ENCODE results near the gene NEK6.
A peak's percentile ranks its signal among the peaks of the same experiment; 100 is the strongest.

Gene NEK6

GRCh38 chr9:124394167-124394566 lies 136.4 kb downstream of the NEK6 start:
- Mint-ChIP-seq H3K36me3 (peaks cover 18 to 32% of the 10 kb centered on the region in 2 donors), H3K27ac (peak overlapping the region; percentile 71), H3K9me3 (no peaks in the 10 kb centered on the region), H3K27me3 (no peaks in the 10 kb centered on the region), H3K4me1 (peaks cover 23 to 31% of the 10 kb centered on the region in 2 donors), H3K4me3 (no peak overlapping the region)
- DNase-seq (no peak), ATAC-seq (replicated peaks) (peak; percentile 43 to 54)

GRCh38 chr9:124394596-124394995 lies 136.8 kb downstream of the NEK6 start:
- no peaks in the 10 kb centered on the region for H3K27me3 Mint-ChIP-seq
- no peak for DNase-seq
- H3K4me1 Mint-ChIP-seq = peaks cover 21 to 31% of the 10 kb centered on the region in 2 donors
- no peak overlapping the region for H3K4me3 Mint-ChIP-seq
- H3K27ac Mint-ChIP-seq = no peak overlapping the region
- peaks cover 19 to 37% of the 10 kb centered on the region in 2 donors for H3K36me3 Mint-ChIP-seq
- H3K9me3 Mint-ChIP-seq = no peaks in the 10 kb centered on the region
- no peak for ATAC-seq (replicated peaks)

GRCh38 chr9:124395826-124396225 lies 138.1 kb downstream of the NEK6 start:
- Mint-ChIP-seq H3K4me1 (peaks cover 17 to 25% of the 10 kb centered on the region in 2 donors), H3K9me3 (no peaks in the 10 kb centered on the region), H3K4me3 (no peak overlapping the region), H3K27me3 (no peaks in the 10 kb centered on the region), H3K36me3 (peaks cover 19 to 48% of the 10 kb centered on the region in 2 donors), H3K27ac (no peak overlapping the region)
- no peak for DNase-seq
- no peak for ATAC-seq (replicated peaks)

- Mint-ChIP-seq H3K9me3 (no peaks in the 10 kb centered on the region), H3K4me3 (no peak overlapping the region), H3K27me3 (no peaks in the 10 kb centered on the region), H3K36me3 (peaks cover 29 to 45% of the 10 kb centered on the region in 2 donors), H3K27ac (peak overlapping the region; percentile 1), H3K4me1 (peaks cover 15 to 16% of the 10 kb centered on the region in 2 donors)
- no peak for DNase-seq
- ATAC-seq (replicated peaks) = no peak
Measured at GRCh38 chr9:124398191-124398935, 140.6 kb downstream of the NEK6 start.

- H3K27ac Mint-ChIP-seq = no peak overlapping the region
- DNase-seq (no peak), ATAC-seq (replicated peaks) (no peak)
- no peak overlapping the region for H3K4me3 Mint-ChIP-seq
- H3K36me3 Mint-ChIP-seq = peaks cover 29 to 48% of the 10 kb centered on the region in 2 donors
- H3K4me1 Mint-ChIP-seq = peaks cover 14 to 15% of the 10 kb centered on the region in 2 donors
- no peaks in the 10 kb centered on the region for H3K27me3 Mint-ChIP-seq
- H3K9me3 Mint-ChIP-seq = no peaks in the 10 kb centered on the region
Measured at GRCh38 chr9:124399323-124399967, 141.7 kb downstream of the NEK6 start.

GRCh38 chr9:124399968-124400940 lies 142.5 kb downstream of the NEK6 start:
- no peak overlapping the region for H3K4me3 Mint-ChIP-seq
- DNase-seq (no peak), ATAC-seq (replicated peaks) (no peak)
- no peaks in the 10 kb centered on the region for H3K27me3 Mint-ChIP-seq
- peaks cover 26 to 48% of the 10 kb centered on the region in 2 donors for H3K36me3 Mint-ChIP-seq
- no peak overlapping the region for H3K27ac Mint-ChIP-seq
- peaks cover 11 to 14% of the 10 kb centered on the region in 2 donors for H3K4me1 Mint-ChIP-seq
- no peaks in the 10 kb centered on the region for H3K9me3 Mint-ChIP-seq

Data from stimulated activated naive B cell treated with anti-CD40 and anti-IgM and Interleukin-4, amounts not matched to agents 10 μg/mL and 1 μg/mL and 100 μg/mL, for 72 hours (primary cell).